ENCODE results near the gene LHPP.

- TF ChIP-seq CTCF (conservative IDR thresholded peaks at IDR 0.05) = no peak
- TF ChIP-seq EZH2 (IDR thresholded peaks at IDR 0.05; ENCODE audit: low read depth) = no peak
These were observed 142.0 kb downstream of the LHPP start for GRCh38 chr10:124603376-124604213.
